Activated T-helper 1 cell treated with Interleukin-2 at 50 U/mL for 16 hours (primary cell): ENCODE results near the gene HTR7.
"Not testable (repeated sequence)": the region's sequence is repeated elsewhere in the genome, so short reads cannot be mapped to it uniquely, and the experiment has no call there.

Experiments
- DNase-seq: peaks from one replicate; pipeline ENCODE4 v3.0.0-alpha.2; 2020; ENCODE audit warnings: low read depth

HTR7 gene

GRCh38 chr10:90858461-90858968 lies 676 bp upstream of the HTR7 start:
- DNase-seq: no peak

GRCh38 chr10:90856964-90857634 lies 740 bp downstream of the HTR7 start:
- DNase-seq: no peak

GRCh38 chr10:90856261-90856660 lies 1.6 kb downstream of the HTR7 start:
- DNase-seq: no peak

- no peak for DNase-seq
Measured at GRCh38 chr10:90855126-90855525, 2.7 kb downstream of the HTR7 start.

- no peak for DNase-seq
Measured at GRCh38 chr10:90849956-90850749, 7.7 kb downstream of the HTR7 start.

GRCh38 chr10:90847436-90847835 lies 10.4 kb downstream of the HTR7 start:
- no peak for DNase-seq

- no peak for DNase-seq
Measured at GRCh38 chr10:90846746-90847145, 11.1 kb downstream of the HTR7 start.

- DNase-seq: no peak
Measured at GRCh38 chr10:90845726-90846125, 12.1 kb downstream of the HTR7 start.

GRCh38 chr10:90842725-90843124 lies 15.1 kb downstream of the HTR7 start:
- DNase-seq: no peak

DNA sequence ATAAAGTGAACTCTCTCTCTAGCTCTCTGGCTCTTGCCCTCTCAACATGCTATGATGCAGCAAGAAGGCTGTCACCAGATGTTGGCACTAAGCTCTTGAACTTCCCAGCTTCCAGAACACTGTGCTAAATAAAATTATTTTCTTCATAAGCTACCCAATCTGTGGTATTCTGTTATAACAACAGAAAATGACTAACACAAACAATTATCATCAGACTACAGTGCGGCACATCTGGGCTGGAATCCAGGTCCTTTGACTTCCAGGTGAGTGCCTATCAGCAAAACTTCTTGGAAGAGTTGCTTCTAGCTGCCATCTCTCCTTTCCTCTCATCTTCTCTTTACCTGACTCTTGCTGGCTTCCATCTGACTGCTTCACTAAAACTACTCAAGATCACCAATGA lies 20.4 kb downstream of the HTR7 start:
- DNase-seq: no peak

GRCh38 chr10:90834326-90834725 lies 23.5 kb downstream of the HTR7 start:
- DNase-seq: no peak

GRCh38 chr10:90832111-90832510 lies 25.7 kb downstream of the HTR7 start:
- DNase-seq: no peak

GRCh38 chr10:90822508-90822907 lies 35.3 kb downstream of the HTR7 start:
- no peak for DNase-seq

DNA sequence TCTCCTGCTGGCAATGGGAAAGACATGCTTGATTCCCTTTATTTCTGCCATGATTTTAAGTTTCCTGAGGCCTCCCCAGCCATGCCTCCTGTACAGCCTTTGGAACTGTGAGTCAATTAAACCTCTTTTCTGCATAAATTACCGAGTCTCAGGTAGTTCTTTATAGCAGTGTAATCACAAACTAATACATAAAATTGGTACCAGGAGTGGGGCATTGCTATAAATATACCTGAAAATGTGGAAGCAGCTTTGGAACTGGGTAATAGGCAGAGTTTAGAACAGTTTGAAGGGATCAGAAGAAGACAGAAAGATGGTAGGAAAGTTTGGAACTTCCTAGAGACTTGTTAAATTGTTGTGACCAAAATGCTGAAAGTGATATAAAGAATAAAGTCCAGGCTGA lies 36.0 kb downstream of the HTR7 start:
- not testable (repeated sequence) for DNase-seq

GRCh38 chr10:90819911-90820310 lies 37.9 kb downstream of the HTR7 start:
- DNase-seq: no peak

DNA sequence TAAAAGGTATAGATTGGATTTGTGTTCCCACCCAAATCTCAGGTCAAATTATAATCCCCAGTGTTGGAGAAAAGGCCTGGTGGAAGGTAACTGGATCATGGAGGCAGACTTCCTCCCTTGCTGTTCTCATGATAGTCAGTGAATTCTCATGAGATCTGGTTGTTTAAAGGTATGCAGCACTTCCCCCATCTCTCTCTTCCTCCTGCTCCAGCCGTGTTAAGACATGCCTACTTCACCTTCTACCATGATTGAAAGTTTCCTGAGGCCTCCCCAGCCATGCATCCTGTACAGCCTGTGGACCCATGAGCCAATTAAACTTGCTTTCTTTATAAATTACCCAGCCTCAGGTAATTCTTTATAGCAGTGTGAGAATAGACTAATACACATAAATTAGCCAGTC lies 39.1 kb downstream of the HTR7 start:
- no peak for DNase-seq

- no peak for DNase-seq
Measured at GRCh38 chr10:90817128-90817889, 40.5 kb downstream of the HTR7 start.

GRCh38 chr10:90816466-90816865 lies 41.4 kb downstream of the HTR7 start:
- DNase-seq: no peak

DNA sequence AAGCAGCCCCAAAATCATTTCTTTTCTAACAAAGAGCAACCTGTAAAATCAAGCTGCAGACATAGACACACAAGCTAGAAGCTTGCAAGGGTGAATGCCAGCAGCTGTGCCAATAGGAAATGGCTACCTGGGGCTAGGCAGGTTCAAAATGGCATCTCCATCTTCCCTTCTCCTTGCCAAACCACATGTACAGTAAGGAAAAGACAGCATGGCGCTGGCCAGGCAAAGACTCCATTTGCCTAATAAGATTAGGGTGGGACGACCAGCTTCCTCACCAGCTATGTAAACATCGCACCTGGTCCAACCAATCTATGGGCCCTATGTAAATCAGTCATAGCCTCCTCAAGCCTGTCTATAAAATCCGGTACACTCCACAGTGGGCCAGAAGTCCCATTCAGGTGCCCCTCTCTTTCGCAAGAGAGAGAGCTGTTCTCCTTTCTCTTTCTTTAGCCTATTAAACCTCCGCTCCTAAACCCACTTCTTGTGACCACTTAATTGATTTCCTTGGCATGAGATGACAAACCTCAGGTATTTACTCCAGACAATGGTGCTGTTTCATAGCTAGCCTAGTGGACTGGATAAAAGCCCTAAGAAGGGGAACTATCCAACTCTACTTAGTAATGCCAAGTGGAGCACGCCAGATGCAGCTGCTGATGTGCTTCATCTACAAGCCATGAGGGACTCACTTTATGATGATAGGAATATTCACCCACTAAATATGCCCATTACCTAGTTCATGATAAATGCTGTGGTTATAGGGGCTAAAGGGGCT lies 44.1 kb downstream of the HTR7 start:
- no peak for DNase-seq

- DNase-seq: not testable (repeated sequence)
Measured at GRCh38 chr10:90807106-90807505, 50.7 kb downstream of the HTR7 start.

GRCh38 chr10:90806677-90807076 lies 51.2 kb downstream of the HTR7 start:
- DNase-seq: no peak

GRCh38 chr10:90805206-90805605 lies 52.6 kb downstream of the HTR7 start:
- no peak for DNase-seq
